ENCODE data around the gene CHD2. TPM values are rescaled to one million over a fixed set of nuclear protein-coding genes. Genes with fewer than 3 reads are reported as not detected.

CHD2 gene
- total RNA-seq = 100 to 1,000 TPM; 102 to 500 (median 155) TPM

DNA sequence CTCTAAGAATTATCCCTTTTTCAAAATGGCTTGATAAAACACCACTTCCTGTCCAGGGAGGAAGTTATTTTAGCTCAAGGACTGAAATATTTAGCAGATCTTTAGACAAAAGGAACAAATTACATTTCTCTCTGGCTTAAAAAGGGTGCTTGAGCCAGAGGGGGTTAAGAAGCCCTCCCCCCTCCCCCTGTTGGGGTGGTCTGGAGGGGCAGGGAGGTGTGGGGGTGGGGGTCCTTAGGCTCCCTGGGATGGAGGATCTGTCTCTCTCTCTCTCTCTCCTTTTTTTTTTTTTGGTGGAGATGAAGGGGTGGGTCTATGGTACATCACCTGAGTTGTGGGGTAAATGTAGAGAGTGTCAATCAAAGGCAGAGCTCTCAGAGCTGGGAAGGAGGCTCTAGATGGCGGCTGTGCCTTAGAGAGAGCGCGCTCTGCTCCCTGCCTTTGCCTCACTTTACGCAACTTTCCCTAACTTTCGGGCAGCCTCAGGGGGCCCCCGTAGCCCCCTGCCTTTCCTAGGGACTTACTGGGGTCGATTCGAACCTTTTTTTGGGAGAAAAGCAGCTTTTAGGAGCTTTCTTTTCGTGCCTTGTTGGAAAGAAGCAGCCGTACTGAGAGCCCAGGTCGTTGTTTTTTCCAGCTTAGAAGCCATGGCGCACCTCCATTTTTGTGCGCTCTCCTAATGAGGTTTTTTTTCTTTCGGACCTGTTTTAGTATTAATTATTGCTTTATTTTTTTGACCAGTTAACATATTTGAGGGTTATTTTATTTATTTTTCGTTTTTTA, at the start of gene CHD2:
Gene CHD2 (plus strand): TSS at position 377 of the 783 bp plus-strand sequence. CDS start 914 bp downstream, outside the sequence.
- ATAC-seq (ENCODE audit: low FRiP score in 2 of 2) = peak; percentile 72 to 89
- H3K4me3 ChIP-seq = peak within 1 kb of the TSS; percentile 40 to 62 (median 51)
- no peaks in the 10 kb centered on the region for H3K27me3 ChIP-seq
- DNase-seq = peak in 1 of 2 donors; percentile 82
- H3K9me3 ChIP-seq = no peaks in the 10 kb centered on the region
- TF ChIP-seq POLR2AphosphoS5 (IDR thresholded peaks at IDR 0.05) = peak; percentile 88 to 97
- peak in 1 of 4 donors; percentile 44 for TF ChIP-seq EP300 (IDR thresholded peaks at IDR 0.05)
- TF ChIP-seq CTCF (IDR thresholded peaks at IDR 0.05) = peak in 1 of 6 experiments; percentile 12
- TF ChIP-seq POLR2A (IDR thresholded peaks at IDR 0.05) = peak; percentile 11 to 97 (median 96)
- 0% methylated on average over 15 of the region's 15 CpGs for WGBS, 2 donors
- peak within 1 kb of the TSS; percentile 91 to 99 (median 97) for H3K27ac ChIP-seq
- peaks cover 14 to 57% (median 43%) of the 10 kb centered on the region in 4 donors for H3K4me1 ChIP-seq
- H3K36me3 ChIP-seq = peaks cover 3 to 23% (median 4%) of the 10 kb centered on the region in 4 donors

- no peaks in the 10 kb centered on the region for H3K36me3 ChIP-seq
- H3K4me1 ChIP-seq = peaks cover 3 to 10% (median 6%) of the 10 kb centered on the region in 4 donors
- DNase-seq = no peak
- H3K9me3 ChIP-seq = no peaks in the 10 kb centered on the region
- H3K27ac ChIP-seq = no peak overlapping the region
- no peak overlapping the region for H3K4me3 ChIP-seq
- WGBS, 2 donors = 79 to 86% methylated on average over 8 to 9 of the region's 9 CpGs
- TF ChIP-seq POLR2A (IDR thresholded peaks at IDR 0.05) = no peak
- TF ChIP-seq POLR2AphosphoS5 (IDR thresholded peaks at IDR 0.05) = no peak
- ATAC-seq (ENCODE audit: low FRiP score in 2 of 2) = no peak
- H3K27me3 ChIP-seq = no peaks in the 10 kb centered on the region
These were observed 46.9 kb upstream of the CHD2 start for GRCh38 chr15:92853222-92853621.

DNA sequence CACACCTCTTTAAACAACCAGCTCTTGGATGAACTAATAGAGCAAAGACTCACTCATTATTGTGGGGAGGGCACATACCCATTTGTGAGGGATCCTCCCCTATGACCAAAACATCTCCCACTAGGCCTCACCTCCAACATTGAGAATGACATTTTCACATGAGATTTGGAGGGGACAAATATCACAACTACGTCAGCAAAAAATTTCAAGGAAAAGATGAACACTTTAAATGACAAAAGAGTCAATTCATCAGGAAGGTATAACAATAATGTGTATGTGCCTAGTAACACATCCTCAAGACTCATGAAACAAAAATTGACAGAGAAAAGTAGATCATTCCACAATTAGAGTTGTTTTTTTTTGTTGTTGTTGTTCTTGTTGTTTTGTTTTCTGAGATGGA, 38.4 kb upstream of the CHD2 start:
- Histone ChIP-seq H3K36me3 (no peaks in the 10 kb centered on the region), H3K27ac (no peak overlapping the region), H3K27me3 (no peaks in the 10 kb centered on the region), H3K4me1 (no peaks in the 10 kb centered on the region), H3K4me3 (no peak overlapping the region), H3K9me3 (peaks cover 0 to 10% (median 0%) of the 10 kb centered on the region in 4 donors)
- no peak for DNase-seq
- no peak for ATAC-seq (ENCODE audit: low FRiP score in 2 of 2)
- 95 to 100% methylated on average over 1 of the region's 1 CpG for WGBS, 2 donors
- TF ChIP-seq POLR2A (IDR thresholded peaks at IDR 0.05) (no peak), CTCF (IDR thresholded peaks at IDR 0.05) (no peak), EP300 (IDR thresholded peaks at IDR 0.05) (no peak), POLR2AphosphoS5 (IDR thresholded peaks at IDR 0.05) (no peak)

DNA sequence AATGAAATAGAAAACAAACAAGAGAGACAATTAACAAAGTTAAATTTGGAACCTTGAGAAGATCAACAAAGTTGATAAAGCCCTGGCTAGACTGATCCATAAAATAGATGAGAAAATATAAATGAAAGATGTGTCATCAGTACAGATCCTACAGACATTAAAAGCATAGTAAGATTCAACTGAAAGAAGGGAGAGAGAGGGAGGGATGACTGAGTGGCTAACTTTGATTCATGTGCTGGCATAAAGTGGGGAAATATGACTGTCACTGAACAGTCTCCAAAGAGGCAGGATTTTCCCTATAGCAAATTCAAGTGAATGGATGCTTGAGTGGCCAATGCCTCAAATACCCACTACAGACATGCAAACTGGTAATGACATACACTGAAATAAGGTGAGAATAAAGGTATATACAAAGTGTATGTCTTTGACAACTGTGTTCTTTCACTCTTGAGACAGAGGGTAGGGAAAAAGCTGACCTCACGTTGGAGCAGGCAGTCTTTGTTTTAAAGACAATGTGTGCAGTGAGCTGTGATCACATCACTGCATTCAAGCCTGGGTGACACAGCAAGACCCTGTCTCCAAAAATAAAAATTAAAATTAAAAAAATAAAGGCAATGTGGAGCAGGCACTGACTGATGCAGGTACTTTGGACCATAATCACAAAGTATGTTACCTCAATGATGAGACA, 35.9 kb upstream of the CHD2 start:
- Histone ChIP-seq H3K4me1 (peaks cover 0 to 8% (median 3%) of the 10 kb centered on the region in 4 donors), H3K27me3 (no peaks in the 10 kb centered on the region), H3K4me3 (no peak overlapping the region), H3K9me3 (peaks cover 0 to 10% (median 0%) of the 10 kb centered on the region in 4 donors), H3K36me3 (no peaks in the 10 kb centered on the region), H3K27ac (no peak overlapping the region)
- ATAC-seq (ENCODE audit: low FRiP score in 2 of 2) (no peak), DNase-seq (no peak)
- 77 to 88% methylated on average over 1 of the region's 1 CpG for WGBS, 2 donors
- TF ChIP-seq CTCF (IDR thresholded peaks at IDR 0.05) (no peak), EP300 (IDR thresholded peaks at IDR 0.05) (no peak), POLR2A (IDR thresholded peaks at IDR 0.05) (no peak), POLR2AphosphoS5 (IDR thresholded peaks at IDR 0.05) (no peak)

DNA sequence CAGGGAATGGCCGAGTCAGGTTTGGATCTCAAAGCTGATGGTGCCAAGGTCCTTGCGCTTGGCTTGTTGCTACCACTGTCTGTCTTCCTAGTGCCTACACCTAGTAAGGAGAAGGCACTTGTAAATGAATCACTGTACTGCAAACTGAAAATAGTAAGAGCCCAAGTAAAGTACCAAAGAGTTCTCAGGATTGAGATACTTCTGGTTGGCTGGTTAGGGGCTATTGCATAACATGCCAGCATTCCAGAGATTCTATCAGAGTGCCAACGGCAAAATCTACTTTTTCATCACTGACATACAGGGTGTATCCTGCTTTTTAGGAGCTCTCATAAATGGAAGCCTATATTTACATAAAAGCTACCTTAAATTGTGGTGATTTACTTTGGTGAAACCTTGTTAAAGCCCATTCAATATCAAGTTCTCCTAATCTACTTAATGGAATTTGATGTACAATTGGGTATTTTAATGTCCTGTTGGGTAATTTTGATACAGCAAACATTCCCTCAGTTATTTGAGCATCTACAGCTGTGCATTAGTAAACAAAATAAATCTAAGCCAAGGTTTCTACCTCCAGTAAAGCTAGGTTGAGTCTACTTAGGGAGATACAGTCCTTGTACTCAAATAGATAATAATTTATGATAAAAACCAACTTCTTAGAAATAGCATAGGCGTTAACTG, 30.7 kb upstream of the CHD2 start:
- Histone ChIP-seq H3K27ac (peak overlapping the region; percentile 29 to 82 (median 60)), H3K4me1 (peaks cover 5 to 20% (median 15%) of the 10 kb centered on the region in 4 donors), H3K4me3 (no peak overlapping the region), H3K36me3 (no peaks in the 10 kb centered on the region), H3K9me3 (peaks cover 0 to 5% (median 0%) of the 10 kb centered on the region in 4 donors), H3K27me3 (no peaks in the 10 kb centered on the region)
- DNase-seq (no peak), ATAC-seq (ENCODE audit: low FRiP score in 2 of 2) (peak; percentile 55 to 89)
- no peak for TF ChIP-seq CTCF (IDR thresholded peaks at IDR 0.05)
- peak in 1 of 4 donors; percentile 24 for TF ChIP-seq POLR2A (IDR thresholded peaks at IDR 0.05)
- TF ChIP-seq EP300 (IDR thresholded peaks at IDR 0.05) = no peak
- WGBS, 2 donors = 61 to 73% methylated on average over 4 of the region's 4 CpGs

Data from upper lobe of left lung (tissue), 6 donors.